Testis (tissue), 3 donors: Measurements from ENCODE around the gene PRR36. TPM values are rescaled to one million over a fixed set of nuclear protein-coding genes. Genes with fewer than 3 reads are reported as not detected.

ENCODE experiments used
- DNase-seq: peaks from one replicate; pipeline ENCODE4 v3.0.0-alpha.2; 2019
- H3K27ac ChIP-seq, 2 donors: fragments of 200-600 bp; sonication (generic); one replicate each; pipeline ENCODE4 v1.5.1; 2019
- H3K27me3 ChIP-seq: fragments of 200-600 bp; sonication (generic); one replicate; pipeline ENCODE4 v1.5.1; 2019
- H3K36me3 ChIP-seq: fragments of 200-600 bp; sonication (generic); one replicate; pipeline ENCODE4 v1.5.1; 2017; ENCODE audit warnings: low read depth; ENCODE audit errors: missing control alignments
- H3K4me1 ChIP-seq: fragments of 200-600 bp; sonication (generic); one replicate; pipeline ENCODE4 v1.5.1; 2019
- H3K4me3 ChIP-seq, 2 donors: fragments of 200-600 bp; sonication (generic); one replicate each; pipeline ENCODE4 v1.5.1; 2017 to 2019
- H3K9me3 ChIP-seq: fragments of 200-600 bp; sonication (generic); one replicate; pipeline ENCODE4 v1.5.1; 2017
- POLR2A ChIP-seq: fragments of 450-650 bp; IDR thresholded peaks from one replicate; pipeline ENCODE4 v1.6.1; 2017; ENCODE audit warnings: antibody characterized with exemption, mild to moderate bottlenecking, moderate library complexity
- WGBS, 2 donors: methylation state at CpG; one replicate each; pipeline ENCODE4 v1.1.5; 2018; 5-methylcytosine and 5-hydroxymethylcytosine counted together
- intact Hi-C: fragments of 100-400 bp; cut with DNase I; formaldehyde crosslinking; loops from one replicate; pipeline ENCODE4 v1.15.1; 2023; ENCODE audit warnings: low total_unique reads
- polyA plus RNA-seq: library from polyadenylated mRNA; stranded (reverse); fragments of 350-450 nt; fragmentation: Illumina TruSeq; extraction: RNeasy Lipid Tissue Mini Kit (QIAGEN cat#74804); gene quantifications from one replicate; pipeline ENCODE4 v1.2.3, GENCODE V29; 2014; ENCODE audit warnings: low read depth, low replicate concordance; ENCODE audit not compliant: insufficient read depth
- total RNA-seq, 2 donors: library from RNA; depleted of rRNA; stranded (reverse); fragments of >200 nt; gene quantifications; one replicate each; pipeline ENCODE4 v1.2.3, GENCODE V29; 2016
- TF ChIP-seq, protein P1 (sequence below), 3 experiments: fragments of 450-650 bp in 2 of 3; fragments of 200-600 bp in 1 of 3; sonication (generic) in 1 of 3; IDR thresholded peaks; one replicate each; pipeline ENCODE4 v1.5.1; 2016 to 2019; ENCODE audit warnings: antibody characterized with exemption in 3 of 3, mild to moderate bottlenecking in 2 of 3, moderate library complexity in 1 of 3

PRR36 gene
- total and polyA plus RNA-seq, 3 donors from 2014 or later, result 0.50 to 3.3 (median 2.9) TPM

DNA sequence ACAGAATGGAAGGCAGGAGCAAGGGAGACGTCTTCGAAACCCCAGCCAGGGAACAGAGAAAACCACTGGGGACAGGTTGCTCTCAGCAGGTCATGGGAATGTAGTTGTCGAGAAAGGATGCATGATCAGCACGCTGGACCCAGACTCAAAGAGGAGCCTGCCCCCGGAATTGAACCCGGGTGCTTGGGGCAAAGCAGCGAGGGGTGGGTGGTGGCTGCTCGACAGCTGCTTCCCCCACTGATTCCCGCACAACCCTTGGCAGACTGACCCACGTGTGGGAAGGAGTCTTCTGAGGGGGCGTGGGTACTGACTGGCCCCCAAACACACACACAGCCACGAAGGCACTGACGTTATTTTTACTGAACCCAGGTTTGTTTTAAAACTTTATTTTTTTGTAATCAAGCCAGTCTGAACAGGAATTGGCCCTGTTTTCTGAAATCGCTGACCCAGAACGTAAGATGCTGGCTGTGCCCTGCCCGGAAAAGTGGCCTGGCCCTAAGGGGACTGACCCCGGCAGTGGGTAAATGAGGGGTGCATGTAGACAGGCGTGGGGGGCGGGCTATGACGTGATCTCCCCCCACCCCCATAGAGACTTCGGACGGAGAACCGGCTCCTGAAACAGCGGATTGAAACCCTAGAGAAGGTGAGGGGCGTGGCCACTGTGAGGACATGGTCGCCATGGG, 18.6 kb downstream of the PRR36 start:
- no peaks in the 10 kb centered on the region for H3K9me3 ChIP-seq
- no peak overlapping the region for H3K27ac ChIP-seq
- no peaks in the 10 kb centered on the region for H3K27me3 ChIP-seq
- no peaks in the 10 kb centered on the region for H3K36me3 ChIP-seq
- peaks cover 5% of the 10 kb centered on the region for H3K4me1 ChIP-seq
- H3K4me3 ChIP-seq, result no peak overlapping the region
- intact Hi-C loops, result no loop called here
- WGBS, 2 donors, result 88 to 90% methylated on average over 25 to 26 of the region's 26 CpGs
- DNase-seq, result no peak
- TF ChIP-seq POLR2A, result no peak
- TF ChIP-seq, protein P1, sequence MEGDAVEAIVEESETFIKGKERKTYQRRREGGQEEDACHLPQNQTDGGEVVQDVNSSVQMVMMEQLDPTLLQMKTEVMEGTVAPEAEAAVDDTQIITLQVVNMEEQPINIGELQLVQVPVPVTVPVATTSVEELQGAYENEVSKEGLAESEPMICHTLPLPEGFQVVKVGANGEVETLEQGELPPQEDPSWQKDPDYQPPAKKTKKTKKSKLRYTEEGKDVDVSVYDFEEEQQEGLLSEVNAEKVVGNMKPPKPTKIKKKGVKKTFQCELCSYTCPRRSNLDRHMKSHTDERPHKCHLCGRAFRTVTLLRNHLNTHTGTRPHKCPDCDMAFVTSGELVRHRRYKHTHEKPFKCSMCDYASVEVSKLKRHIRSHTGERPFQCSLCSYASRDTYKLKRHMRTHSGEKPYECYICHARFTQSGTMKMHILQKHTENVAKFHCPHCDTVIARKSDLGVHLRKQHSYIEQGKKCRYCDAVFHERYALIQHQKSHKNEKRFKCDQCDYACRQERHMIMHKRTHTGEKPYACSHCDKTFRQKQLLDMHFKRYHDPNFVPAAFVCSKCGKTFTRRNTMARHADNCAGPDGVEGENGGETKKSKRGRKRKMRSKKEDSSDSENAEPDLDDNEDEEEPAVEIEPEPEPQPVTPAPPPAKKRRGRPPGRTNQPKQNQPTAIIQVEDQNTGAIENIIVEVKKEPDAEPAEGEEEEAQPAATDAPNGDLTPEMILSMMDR (IDR thresholded peaks at IDR 0.05), result no peak

DNA sequence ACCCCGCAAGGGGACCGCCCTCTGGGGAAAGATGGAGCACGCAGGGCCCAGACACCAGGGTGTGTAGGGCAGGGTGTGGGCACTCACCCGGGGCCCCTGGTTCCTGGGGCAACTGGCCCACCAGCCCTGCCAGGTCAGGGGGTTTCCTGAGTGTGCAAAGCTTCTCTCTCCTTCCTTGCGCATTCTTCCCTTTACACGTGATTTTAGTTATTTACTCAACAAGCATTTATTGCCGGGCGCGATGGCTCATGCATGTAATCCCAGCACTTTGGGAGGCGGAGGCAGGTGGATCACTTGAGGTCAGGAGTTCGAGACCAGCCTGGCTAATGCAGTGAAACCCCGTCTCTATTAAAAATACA, 20.4 kb downstream of the PRR36 start:
- no peak for DNase-seq
- 79 to 82% methylated on average over 12 of the region's 12 CpGs for WGBS, 2 donors
- H3K36me3 ChIP-seq, result no peaks in the 10 kb centered on the region
- no peaks in the 10 kb centered on the region for H3K9me3 ChIP-seq
- no peak for TF ChIP-seq POLR2A
- TF ChIP-seq, protein P1 (IDR thresholded peaks at IDR 0.05), result no peak
- H3K4me3 ChIP-seq, result no peak overlapping the region
- intact Hi-C loops, result no loop called here
- peaks cover 9% of the 10 kb centered on the region for H3K4me1 ChIP-seq
- H3K27me3 ChIP-seq, result no peaks in the 10 kb centered on the region
- H3K27ac ChIP-seq, result no peak overlapping the region

DNA sequence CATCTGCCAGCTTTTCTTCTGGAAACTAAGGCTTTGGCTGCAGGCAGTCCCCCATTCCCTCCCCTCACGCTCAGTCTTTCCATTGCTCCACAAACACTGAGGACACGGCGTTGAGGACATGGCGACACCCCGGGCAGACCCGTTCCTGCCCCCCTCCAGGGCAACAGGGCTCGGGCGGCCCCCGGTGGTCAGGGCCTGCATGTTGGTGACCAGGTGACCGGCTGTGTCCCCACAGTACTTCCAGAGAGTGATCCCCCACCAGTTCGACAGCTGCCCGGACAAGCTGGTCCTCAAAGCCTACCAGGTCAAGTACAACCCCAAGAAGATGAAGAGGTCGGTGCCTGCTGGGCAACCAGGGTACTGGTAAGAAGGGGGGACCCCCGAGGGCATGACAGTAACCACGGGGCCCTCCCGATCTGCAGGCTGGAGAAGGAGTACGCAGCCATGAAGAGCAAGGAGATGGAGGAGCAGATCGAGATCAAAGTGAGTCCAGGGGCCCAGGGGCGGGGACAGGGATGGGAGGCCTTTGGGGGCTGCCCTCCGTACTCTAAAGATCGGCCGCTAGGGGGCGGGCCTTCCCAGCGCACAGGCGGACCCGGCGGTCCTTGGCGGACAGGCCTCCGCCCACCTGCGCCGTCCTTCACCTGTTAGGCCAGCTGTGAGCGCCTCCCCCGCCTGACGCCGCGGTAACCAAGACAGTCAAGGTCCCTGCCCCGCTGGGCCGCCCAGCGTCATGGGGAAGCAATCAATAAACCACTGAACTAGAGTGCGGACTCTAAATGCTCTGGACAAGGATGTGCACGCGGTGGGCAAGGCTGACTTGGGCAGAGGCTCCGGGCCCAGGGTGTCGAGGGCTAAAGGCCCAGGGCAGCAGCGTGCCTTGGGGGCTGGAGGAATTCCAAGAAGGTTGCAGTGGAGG, 21.1 kb downstream of the PRR36 start:
- DNase-seq, result peak; percentile 81
- Histone ChIP-seq H3K4me1 (peaks cover 9% of the 10 kb centered on the region), H3K4me3 (no peak overlapping the region), H3K9me3 (no peaks in the 10 kb centered on the region), H3K27me3 (no peaks in the 10 kb centered on the region), H3K27ac (no peak overlapping the region), H3K36me3 (no peaks in the 10 kb centered on the region)
- WGBS, 2 donors, result 32 to 52% methylated on average over 26 to 44 of the region's 45 CpGs
- no peak for TF ChIP-seq POLR2A
- TF ChIP-seq, protein P1 (IDR thresholded peaks at IDR 0.05), result peak; percentile 62 to 87 (median 71)
- intact Hi-C loops, result no loop called here

DNA sequence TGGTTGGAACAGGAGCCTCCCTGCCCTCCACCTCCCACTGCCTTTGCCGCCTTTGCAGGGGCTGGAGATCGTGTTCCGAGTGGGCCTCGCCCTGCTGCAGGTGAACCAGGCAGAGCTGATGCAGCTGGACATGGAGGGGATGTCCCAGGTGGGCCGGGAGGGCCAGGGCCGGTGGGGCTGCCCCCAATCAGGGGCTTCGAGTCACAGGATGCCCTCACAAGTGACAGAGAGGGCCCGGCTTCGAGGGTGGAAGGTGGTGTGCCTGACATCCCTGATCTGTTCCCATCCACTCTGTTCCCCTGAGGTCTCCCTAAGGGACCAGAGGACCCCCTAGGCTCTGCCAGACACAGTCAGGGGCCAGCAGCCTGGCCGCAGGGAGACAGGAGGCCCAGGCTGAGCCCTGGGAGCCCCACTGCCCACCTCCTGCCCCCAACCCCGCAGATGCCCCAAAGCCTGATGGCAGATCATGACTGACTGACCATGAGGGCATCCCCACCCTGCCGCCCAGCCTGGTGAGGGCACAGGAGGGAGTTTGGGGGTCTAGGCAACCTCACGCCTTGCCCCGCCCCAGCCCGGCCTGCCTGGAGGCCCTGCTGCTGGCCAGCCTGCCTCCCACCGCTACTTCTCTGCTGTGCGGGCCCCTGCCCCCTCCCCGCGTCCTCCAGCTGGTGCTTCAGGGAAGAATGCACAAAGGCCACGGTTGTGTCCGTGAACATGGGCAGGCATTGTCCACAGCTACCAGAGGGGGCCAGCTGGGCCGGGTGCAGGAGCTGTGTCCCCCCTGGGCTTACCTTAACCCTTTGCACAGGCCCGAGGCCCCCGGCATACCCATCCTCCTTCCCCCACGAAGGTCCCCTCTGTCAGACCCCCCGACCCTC, 22.3 kb downstream of the PRR36 start:
- peaks cover 9% of the 10 kb centered on the region for H3K4me1 ChIP-seq
- no peaks in the 10 kb centered on the region for H3K27me3 ChIP-seq
- H3K27ac ChIP-seq, result no peak overlapping the region
- H3K9me3 ChIP-seq, result no peaks in the 10 kb centered on the region
- no peak overlapping the region for H3K4me3 ChIP-seq
- TF ChIP-seq, protein P1 (IDR thresholded peaks at IDR 0.05), result no peak
- no peak for TF ChIP-seq POLR2A
- DNase-seq, result no peak
- intact Hi-C loops, result no loop called here
- no peaks in the 10 kb centered on the region for H3K36me3 ChIP-seq
- 78 to 81% methylated on average over 25 to 26 of the region's 26 CpGs for WGBS, 2 donors
